Activated CD8-positive, alpha-beta memory T cell treated with anti-CD3 and anti-CD28 coated beads for 4 hours (primary cell): ENCODE data around the gene MEFV.
"Not testable (repeated sequence)": the region's sequence is repeated elsewhere in the genome, so short reads cannot be mapped to it uniquely, and the experiment has no call there.

Experiments
- DNase-seq, 2 donors: peaks; one replicate each; pipeline ENCODE4 v3.0.0-alpha.2; 2020; ENCODE audit warnings: low read depth in 2 of 2

The MEFV gene

DNA sequence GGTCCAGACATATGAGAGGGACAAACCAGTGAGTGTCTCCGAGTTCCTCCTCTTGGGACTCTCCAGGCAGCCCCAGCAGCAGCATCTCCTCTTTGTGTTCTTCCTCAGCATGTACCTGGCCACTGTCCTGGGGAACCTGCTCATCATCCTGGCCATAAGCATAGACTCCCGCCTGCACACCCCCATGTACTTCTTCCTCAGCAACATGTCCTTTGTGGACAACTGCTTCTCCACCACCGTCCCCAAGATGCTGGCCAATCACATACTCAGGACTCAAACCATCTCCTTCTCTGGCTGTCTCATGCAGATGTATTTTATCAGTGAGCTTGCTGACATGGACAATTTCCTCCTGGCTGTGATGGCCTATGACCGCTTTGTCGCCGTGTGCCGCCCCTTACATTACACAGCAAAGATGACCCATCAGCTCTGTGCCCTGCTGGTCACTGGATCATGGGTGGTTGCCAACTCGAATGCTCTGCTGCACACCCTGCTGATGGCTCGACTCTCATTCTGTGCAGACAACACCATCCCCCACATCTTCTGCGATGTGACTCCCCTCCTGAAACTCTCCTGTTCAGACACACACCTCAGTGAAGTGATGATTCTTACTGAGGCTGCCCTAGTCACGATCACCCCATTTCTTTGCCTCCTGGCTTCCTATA lies 40.7 kb downstream of the MEFV start:
- no peak for DNase-seq

DNA sequence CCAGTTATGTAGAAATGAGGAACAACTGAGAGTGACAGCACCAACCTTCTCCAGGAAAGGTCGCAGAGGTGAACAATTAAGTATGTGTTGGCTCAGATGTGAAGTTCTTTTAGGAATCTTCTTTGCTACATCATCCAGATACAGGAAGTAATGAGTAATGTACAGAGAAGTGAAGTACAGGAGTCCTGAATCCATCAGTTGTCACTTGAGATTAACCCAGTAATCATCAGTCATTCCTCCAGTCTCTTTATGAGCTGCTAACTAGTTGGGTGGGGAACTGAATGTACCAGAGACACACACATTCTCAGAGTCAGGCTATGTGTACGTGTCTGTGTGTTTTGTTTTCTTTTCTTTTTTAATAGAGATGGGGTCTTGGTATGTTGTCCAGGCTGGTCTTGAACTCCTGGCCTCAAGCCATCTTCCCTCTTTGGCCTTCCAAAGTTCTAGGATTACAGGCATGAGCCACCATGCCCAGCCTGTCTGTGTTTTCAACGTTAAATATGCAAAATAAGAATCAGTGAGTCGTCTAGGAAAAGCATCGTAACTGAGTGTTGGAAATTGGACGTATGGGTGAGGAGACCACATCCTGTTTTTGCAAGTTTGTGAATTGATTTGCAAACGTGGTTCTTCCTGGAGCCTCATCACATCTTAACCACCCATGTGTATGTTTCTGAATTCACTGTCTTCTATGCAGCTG lies 41.4 kb downstream of the MEFV start:
- DNase-seq, result no peak

DNA sequence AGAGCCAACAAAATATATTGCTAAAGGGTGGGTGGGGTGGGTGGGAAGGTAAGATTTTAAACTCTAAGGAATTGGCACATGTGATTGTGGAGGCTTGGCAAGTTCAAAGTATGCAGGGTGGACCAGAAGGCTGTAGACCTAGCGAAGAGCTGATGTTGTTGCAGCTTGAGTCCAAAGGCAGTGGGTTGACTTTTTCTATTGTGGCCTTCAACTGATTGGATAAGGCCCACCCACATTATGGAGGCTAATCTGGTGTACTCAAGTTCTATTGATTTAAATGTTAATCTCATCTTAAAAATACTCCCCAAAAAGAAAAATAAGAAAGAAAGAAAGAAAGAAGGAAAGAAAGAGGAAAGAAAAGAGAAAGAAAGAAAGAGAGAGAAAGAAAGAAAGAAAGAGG lies 43.9 kb downstream of the MEFV start:
- no peak for DNase-seq

DNA sequence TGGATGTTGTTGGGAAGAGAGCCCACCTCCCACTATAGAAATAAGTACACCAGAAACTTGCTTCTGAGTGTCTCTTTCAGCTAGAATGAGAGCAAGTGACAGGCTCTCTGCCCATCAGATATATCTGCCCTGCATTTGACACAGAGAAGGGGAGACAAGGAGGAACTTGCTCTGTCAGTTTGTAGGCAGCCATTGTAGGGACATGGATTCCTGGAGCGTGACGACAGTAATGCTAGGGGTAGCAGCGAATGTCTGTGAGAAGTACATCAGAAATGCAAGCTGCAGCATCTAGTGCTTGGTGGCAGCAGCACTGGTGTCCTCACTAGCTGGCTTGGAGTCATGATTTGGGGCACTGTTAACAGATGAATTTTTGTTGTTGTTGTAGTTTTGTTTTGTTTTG lies 44.4 kb downstream of the MEFV start:
- no peak for DNase-seq

DNA sequence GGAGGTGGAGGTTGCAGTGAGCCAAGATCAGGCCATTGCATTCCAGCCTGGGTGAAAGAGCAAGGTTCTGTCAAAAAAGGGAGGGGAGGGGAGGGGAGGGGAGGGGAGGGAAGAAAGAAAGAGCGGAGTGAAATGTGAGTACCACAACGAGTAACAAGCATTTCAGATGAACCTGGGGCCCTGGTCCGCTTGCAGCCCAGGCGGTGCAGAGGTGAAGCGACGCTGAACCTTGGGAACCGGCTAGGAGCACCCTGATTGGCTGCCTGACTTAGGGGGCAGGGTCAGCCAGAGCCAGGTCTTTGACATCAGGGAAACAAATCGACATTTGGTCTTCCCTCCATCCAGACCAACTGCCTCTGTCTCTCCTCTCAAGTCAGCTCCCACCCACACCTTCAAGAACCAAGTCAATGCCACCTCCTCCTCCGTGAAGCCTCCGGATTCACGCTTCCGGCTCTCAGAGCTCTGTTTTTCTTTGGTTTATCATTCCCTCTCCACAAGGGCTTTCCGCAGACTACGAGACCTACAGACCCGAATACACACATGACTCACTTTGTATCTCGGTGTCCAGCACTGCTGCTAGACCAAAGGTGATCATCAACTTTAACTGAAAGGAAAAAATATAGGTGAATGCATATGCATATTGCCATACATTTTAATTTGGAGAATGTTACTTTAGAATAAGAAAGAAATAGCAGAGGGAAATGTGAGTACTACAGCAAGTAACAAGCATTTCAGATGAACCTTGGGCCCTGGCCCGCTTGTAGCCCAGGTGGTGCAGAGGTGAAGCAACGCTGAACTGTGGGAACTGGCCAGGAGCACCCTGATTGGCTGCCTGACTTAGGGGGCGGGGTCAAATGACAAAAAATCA lies 49.1 kb downstream of the MEFV start:
- DNase-seq, result no peak

DNA sequence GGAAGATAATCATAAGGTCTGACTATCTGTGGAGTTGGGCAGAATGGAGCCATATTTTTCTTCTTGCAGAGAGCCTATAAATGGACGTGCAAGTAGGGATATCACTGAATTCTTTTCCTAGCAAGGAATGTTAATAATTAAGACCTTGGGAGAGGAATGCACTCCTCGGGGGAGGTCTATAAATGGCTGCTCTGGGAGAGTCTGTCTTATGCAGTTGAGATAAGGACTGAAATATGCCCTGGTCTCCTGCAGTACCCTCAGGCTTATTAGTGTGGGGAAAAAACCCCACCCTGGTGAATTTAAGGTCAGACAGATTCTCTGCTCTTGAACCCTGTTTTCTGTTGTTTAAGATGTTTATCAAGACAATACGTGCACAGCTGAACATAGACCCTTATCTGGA lies 50.5 kb downstream of the MEFV start:
- DNase-seq, result not testable (repeated sequence)

DNA sequence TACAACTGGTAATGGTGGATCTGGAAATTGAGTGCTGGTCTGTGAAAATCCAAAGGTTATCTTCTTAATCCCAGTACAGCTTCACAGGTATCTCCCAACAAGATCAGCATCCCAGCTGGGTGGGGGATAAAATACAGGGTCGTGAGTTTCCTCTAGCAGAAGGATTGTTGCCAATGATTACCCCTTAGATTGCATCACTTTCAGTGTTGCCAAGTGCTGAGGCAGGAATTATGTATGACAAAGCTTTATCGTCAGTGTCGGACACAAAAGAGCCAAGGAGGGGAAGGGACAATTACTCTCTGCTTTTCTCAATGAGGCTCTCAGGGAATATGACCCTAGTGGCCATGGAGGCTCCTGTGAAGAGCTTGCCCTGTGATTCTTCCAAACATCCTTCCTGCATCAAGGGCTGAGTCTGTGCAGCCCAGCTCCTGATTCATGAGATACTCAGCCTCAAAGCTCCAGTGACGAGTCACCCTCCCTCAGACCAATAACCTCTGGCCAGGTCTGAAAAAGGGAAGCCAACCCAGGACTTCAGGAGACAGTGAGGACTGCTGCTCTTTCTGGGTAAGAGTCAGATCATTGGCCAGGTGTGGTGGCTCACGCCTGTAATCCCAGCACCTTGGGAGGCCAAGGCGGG lies 53.4 kb downstream of the MEFV start:
- no peak for DNase-seq

DNA sequence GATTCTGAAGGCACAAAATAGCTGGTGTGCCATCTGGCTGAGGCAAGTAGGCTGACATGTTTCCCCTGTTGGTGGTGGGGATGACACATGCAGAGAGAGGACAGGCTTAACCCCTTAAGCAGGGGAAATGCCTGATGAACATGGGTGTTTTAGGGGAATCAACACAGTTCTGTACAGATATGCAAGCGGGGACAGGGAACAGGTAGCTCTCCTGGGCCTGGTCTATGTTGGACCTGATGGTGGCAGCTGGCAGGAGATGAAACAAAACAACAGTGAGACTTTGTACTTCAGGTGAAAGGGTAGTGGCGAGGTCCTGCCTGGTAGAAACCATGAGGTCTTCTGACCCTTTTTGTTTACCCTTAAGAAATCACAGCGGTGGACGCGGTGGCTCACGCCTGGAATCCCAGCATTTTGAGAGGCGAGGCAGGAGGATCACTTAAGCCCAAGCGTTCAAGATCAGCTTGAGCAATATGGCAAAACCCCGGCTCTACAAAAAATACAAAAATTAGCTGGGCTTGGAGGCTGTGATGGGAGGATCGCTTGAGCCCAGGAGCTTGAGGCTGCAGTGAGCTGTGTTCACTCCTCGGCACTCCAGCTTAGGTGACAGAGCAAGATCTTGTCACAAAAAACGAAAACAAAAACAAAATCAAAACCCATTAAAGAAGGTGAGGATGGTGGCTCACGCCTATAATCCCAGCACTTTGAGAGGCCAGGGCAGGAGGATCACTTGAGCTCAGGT lies 57.9 kb downstream of the MEFV start:
- no peak for DNase-seq

DNA sequence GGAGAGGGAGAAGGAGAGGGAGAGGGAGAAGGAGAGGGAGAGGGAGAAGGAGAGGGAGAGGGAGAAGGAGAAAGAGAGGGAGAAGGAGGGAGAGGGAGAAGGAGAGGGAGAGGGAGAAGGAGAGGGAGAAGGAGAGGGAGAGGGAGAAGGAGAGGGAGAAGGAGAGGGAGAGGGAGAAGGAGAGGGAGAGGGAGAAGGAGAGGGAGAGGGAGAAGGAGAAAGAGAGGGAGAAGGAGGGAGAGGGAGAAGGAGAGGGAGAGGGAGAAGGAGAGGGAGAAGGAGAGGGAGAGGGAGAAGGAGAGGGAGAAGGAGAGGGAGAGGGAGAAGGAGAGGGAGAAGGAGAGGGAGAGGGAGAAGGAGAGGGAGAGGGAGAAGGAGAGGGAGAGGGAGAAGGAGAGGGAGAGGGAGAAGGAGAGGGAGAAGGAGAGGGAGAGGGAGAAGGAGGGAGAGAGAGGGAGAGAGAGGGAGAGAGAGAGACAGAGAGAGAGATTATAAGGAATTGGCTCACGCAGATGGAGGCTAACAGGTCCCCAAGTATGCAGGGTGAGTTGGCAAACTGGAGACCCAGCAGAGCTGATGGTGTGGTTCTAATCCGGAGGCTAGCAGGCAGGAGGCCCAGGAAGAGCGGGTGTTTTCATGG lies 58.6 kb downstream of the MEFV start:
- not testable (repeated sequence) for DNase-seq

DNA sequence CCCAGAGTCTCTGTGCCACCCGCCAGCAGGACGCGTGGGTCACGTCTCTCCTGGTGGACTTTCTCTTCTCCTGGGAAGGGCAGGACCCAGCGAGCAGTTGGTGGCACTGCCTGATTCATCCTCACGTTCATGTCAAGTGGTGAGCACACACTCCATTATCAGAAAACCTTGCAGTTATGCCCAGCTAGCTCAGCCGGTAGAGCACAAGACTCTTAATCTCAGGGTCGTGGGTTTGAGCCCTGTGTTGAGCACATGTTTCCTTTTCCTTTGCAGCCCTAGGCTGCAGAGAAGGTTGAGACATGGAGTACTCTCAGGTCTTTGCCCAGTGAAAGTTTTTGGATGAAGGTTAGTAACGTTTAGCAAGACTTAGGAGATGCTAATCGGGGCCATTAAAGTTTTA lies 60.5 kb downstream of the MEFV start:
- DNase-seq, result no peak

DNA sequence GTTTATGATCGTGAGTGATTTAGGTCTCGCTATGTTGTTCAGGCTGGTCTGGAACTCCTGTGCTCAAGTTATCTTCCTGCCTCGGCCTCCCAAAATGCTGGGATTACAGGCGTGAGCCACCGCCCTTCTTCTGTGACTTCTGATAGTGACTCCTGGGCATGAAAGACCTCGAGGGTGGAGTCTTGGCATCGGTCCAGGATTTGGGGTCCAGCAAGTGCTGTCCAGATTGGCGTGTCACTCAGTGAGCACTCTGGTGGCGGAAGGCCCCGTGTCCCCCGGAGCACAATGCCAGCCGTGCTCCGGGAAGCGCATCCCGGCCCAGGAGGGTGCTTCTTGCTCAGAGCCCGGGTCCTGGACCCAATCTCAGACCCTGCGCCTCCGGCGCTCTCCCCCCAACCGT lies 61.6 kb downstream of the MEFV start:
- no peak for DNase-seq

DNA sequence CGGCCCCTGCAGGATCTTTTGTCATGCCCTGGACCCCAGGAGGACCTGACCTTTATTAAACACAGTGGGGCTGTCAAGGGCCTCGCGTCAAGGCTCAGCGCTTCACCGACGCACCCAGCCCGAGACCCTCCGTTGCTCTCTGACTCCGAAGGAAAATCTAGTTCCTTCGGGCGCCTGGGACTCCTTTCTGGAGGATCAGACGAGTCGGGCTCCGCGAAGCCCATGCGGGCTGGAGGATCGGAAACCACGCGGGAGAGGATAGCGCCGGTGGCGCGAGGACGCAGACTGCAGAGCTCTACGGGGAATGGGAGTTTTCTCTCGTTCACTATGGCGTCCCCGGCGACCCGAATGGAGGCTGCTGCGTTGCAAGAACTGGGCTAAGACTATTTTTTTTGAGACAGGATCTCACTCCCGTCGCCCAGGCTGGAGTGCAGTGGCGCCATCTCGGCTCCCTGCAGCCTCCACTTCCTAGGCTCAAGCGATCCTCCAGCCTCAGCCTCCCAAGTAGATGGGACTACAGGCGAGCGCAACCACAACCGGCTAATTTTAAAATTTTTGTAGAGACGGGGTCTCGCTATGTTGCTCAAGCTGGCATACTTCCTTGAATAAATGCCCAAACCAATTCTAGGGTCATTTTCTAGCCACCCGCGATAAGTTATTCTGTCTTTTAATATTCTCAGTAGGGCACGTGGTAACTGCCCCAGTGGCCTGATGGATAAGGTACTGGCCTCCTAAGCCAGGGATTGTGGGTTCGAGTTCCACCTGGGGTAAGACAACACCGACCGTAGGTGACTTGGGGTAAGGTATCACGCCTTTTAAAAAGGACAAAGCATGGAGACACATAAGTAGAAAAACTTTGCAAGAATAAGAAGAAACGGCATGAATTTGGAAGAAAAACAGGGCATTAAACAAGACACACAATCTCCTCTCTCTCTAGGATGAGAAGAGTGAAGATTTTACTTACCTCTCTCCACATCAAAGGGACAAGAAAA lies 62.9 kb downstream of the MEFV start:
- DNase-seq, result no peak

DNA sequence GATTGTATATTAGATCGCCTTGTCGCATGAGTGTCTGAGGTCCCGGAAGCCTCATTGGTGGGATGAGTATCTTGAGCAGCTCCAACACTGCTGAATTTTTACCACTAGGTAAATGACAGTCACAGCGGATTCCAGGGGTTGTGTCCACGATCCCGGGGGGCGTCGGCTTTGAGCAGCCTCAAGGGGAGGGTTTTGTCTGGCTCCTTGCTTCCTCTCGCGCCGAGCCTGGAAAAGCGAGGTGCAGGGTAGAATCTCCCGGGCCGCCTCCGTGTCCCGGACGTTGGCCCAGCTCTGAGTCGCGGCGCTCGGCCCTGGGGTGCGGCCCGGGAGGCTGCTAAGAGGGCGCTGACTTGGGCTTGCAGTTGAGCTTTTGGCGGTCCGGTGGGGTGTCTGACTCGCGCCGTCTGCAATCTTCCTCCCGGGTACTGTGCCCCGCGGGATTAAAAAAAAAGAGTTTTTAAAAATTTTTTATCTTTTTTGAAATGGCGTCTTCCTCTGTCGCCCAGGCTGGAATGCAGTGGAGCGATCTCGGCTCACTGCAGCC lies 63.9 kb downstream of the MEFV start:
- no peak for DNase-seq
